PC-9 (cell line): ENCODE results near the gene FLT4. TPM values are rescaled to one million over a fixed set of nuclear protein-coding genes. Genes with fewer than 3 reads are reported as not detected.

Source experiments
- BruUV-seq: library from RNA; stranded (reverse); fragments of 400-500 nt; replicated peaks from 2 replicates; lab custom pipeline; 2021; lab: Mats Ljungman, UMichigan
- CTCF ChIA-PET: fragments of 300-600 bp; sonication (Branson Sonifier 250); formaldehyde crosslinking; loops from one replicate; lab custom pipeline; 2022; ENCODE audit warnings: antibody characterized with exemption; lab: Charles Lee
- POLR2A ChIA-PET: fragments of 300-600 bp; sonication (Branson Sonifier 250); formaldehyde crosslinking; loops from one replicate; lab custom pipeline; 2022; ENCODE audit warnings: antibody characterized with exemption; ENCODE audit not compliant: unreplicated experiment; lab: Charles Lee
- DNase-seq, 2 experiments: peaks; one replicate each; pipeline versions ENCODE4 v3.0.0 to v3.0.0-alpha.2; 2015 to 2022; ENCODE audit warnings: mixed read lengths in 1 of 2
- H2AFZ ChIP-seq: fragments of 200-600 bp; sonication (generic); 2 replicates; pipeline ENCODE4 v1.8.1; 2017; ENCODE audit warnings: antibody characterized with exemption
- H3F3A ChIP-seq: fragments of 200-600 bp; sonication (generic); 2 replicates; pipeline ENCODE4 v1.8.1; 2017; ENCODE audit warnings: antibody characterized with exemption, mild to moderate bottlenecking, low read depth; ENCODE audit not compliant: insufficient read depth
- H3K27ac ChIP-seq: fragments of 200-600 bp; sonication (generic); 2 replicates; pipeline ENCODE4 v1.6.1; 2016; ENCODE audit warnings: mixed run types
- H3K27me3 ChIP-seq: fragments of 200-600 bp; sonication (generic); 2 replicates; pipeline ENCODE4 v1.6.1; 2016; ENCODE audit warnings: low read depth, mixed run types; ENCODE audit not compliant: insufficient read depth
- H3K36me3 ChIP-seq: fragments of 200-600 bp; sonication (generic); 2 replicates; pipeline ENCODE4 v1.6.1; 2016; ENCODE audit warnings: low read depth, mixed run types
- H3K4me1 ChIP-seq: fragments of 200-600 bp; sonication (generic); replicated peaks from 2 replicates; pipeline ENCODE4 v1.6.1; 2016; ENCODE audit warnings: mixed run types; ENCODE audit not compliant: insufficient read depth
- H3K4me2 ChIP-seq: fragments of 200-600 bp; sonication (generic); 2 replicates; pipeline ENCODE4 v1.6.1; 2017; ENCODE audit warnings: mixed run types
- H3K4me3 ChIP-seq: fragments of 200-600 bp; sonication (generic); 2 replicates; pipeline ENCODE4 v1.6.1; 2016; ENCODE audit warnings: mixed run types
- H3K79me2 ChIP-seq: fragments of 200-600 bp; sonication (generic); 2 replicates; pipeline ENCODE4 v1.6.1; 2017; ENCODE audit warnings: low read depth, mixed run types
- H3K9me2 ChIP-seq: fragments of 200-600 bp; sonication (generic); 2 replicates; pipeline ENCODE4 v1.8.1; 2017; ENCODE audit warnings: mild to moderate bottlenecking; ENCODE audit not compliant: insufficient read depth
- H3K9me3 ChIP-seq: fragments of 200-600 bp; sonication (generic); 2 replicates; pipeline ENCODE4 v1.8.1; 2016; ENCODE audit warnings: low read depth; ENCODE audit not compliant: insufficient read depth
- H4K20me1 ChIP-seq: fragments of 200-600 bp; sonication (generic); 2 replicates; pipeline ENCODE4 v1.8.1; 2017; ENCODE audit not compliant: insufficient read depth
- CTCF ChIP-seq: fragments of 200-600 bp; sonication (generic); conservative IDR thresholded peaks from 2 replicates; pipeline ENCODE4 v1.6.1; 2017; ENCODE audit warnings: mixed run types, antibody characterized with exemption, mild to moderate bottlenecking, moderate library complexity
- EZH2 ChIP-seq: fragments of 200-600 bp; sonication (generic); IDR thresholded peaks from 2 replicates; pipeline ENCODE4 v1.8.0; 2017; ENCODE audit warnings: antibody characterized with exemption, low read depth
- intact Hi-C: fragments of 100-400 bp; cut with micrococcal nuclease; formaldehyde crosslinking; loops from one replicate; pipeline ENCODE4 v1.10.0; 2022; ENCODE audit not compliant: unreplicated experiment
- total RNA-seq: library from RNA; stranded (reverse); gene quantifications from 2 replicates; pipeline ENCODE4 v1.2.3, GENCODE V29; 2021

FLT4 gene
- total RNA-seq, 1 experiment from 2014 or later, result not detected

DNA sequence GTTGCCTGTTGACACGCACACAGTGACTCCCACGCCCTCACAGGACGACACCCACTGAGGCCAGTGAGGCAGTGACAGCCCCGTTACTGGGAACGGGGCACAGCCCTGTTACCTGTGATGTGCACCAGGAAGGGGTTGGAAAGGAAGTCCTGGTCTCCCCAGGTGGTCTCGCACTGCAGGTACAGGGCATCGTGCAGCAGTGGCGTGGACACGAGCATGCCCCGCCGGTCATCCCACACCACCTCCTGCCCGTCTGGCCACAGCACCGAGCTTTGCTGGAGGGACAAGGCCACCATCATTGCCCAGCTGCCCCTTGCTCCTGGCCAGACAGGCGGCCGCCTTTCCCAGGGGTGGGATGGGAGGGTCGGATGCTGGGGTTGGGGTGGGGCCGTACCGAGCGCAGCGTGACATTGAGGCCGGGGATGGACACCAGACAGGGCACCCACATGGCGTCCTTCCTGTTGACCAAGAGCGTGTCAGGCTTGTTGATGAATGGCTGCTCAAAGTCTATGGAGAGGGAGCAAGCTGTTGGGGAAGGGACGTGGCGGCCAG, 19.5 kb downstream of the FLT4 start:
- no peaks in the 10 kb centered on the region for H3K36me3 ChIP-seq
- CTCF ChIA-PET, result no interaction called here

DNA sequence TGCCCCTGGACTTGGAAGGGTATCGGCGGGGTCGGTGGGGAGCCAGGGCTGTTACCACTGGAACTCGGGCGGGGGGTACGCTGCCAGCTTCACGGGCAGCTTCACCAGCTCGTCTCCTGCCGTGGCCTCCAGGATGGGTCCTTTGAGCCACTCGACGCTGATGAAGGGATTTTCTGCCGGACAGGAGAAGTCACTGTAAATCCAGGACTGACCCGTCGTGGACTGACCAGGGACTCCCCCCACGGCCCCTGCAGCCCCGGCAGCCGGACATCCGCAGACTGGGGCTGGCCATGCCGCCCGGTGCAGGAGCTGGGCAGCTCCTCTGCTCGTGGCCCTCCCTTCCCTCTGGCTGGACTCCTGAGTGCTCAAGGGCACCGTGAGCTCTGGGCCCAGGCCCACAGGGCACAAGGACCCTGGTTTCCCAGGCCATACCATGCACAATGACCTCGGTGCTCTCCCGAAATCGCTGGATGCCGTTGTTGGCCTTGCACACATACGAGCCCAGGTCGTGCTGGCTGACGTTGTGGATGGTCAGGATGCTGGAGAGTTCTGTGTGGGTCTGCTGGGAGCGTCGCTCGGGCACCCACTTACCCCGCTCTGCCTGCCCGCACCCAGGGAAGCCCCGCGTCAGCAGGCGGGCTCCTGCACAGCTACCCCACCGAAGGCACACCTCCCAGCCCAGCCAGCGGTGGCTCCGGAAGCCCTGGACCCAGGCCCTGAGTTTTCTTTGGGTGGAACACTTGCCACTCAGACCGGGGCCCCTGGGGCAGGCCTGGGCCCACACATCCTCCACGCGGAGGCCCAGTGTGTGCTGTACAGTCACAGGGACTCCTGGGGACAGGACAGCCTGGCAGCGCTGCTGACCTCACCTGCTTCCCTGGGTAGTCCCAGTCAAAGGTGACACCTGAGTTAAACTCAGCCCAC, 20.3 kb downstream of the FLT4 start:
- no TSS peak for BruUV-seq
- Histone ChIP-seq H3F3A (no peaks in the 10 kb centered on the region), H3K4me3 (no peak overlapping the region), H3K9me2 (no peaks in the 10 kb centered on the region), H4K20me1 (no peaks in the 10 kb centered on the region), H2AFZ (no peak overlapping the region), H3K4me1 (no peaks in the 10 kb centered on the region), H3K4me2 (no peak overlapping the region), H3K27ac (no peak overlapping the region), H3K36me3 (no peaks in the 10 kb centered on the region), H3K9me3 (no peaks in the 10 kb centered on the region), H3K27me3 (peaks cover 81% of the 10 kb centered on the region), H3K79me2 (no peaks in the 10 kb centered on the region)
- CTCF ChIA-PET, result no interaction called here
- DNase-seq, result no peak
- TF ChIP-seq CTCF (no peak), EZH2 (no peak)
- intact Hi-C loops, result no loop called here
- POLR2A ChIA-PET, result no interaction called here

More for the DNA sequence above, 19.5 kb downstream of the FLT4 start:
- H3K9me2 ChIP-seq, result no peaks in the 10 kb centered on the region
- H3K4me3 ChIP-seq, result no peak overlapping the region
- H3K79me2 ChIP-seq, result no peaks in the 10 kb centered on the region
- POLR2A ChIA-PET, result no interaction called here
- H3K27ac ChIP-seq, result no peak overlapping the region
- H4K20me1 ChIP-seq, result no peaks in the 10 kb centered on the region
- no peaks in the 10 kb centered on the region for H3F3A ChIP-seq
- no peak overlapping the region for H3K4me2 ChIP-seq
- no TSS peak for BruUV-seq
- H2AFZ ChIP-seq, result no peak overlapping the region
- H3K27me3 ChIP-seq, result peaks cover 75% of the 10 kb centered on the region
- TF ChIP-seq CTCF (no peak), EZH2 (no peak)
- no peaks in the 10 kb centered on the region for H3K9me3 ChIP-seq
- DNase-seq, result no peak
- no peaks in the 10 kb centered on the region for H3K4me1 ChIP-seq
- intact Hi-C loops, result no loop called here

GRCh38 chr5:180628211-180628610, 21.2 kb downstream of the FLT4 start:
- H3K36me3 ChIP-seq, result no peaks in the 10 kb centered on the region
- no peak overlapping the region for H3K4me3 ChIP-seq
- ChIA-PET POLR2A (no interaction called here), CTCF (no interaction called here)
- H3K27me3 ChIP-seq, result peaks cover 72% of the 10 kb centered on the region
- no peaks in the 10 kb centered on the region for H3K79me2 ChIP-seq
- no peak for TF ChIP-seq CTCF
- no peak for TF ChIP-seq EZH2
- H3K9me3 ChIP-seq, result no peaks in the 10 kb centered on the region
- no peak overlapping the region for H3K27ac ChIP-seq
- DNase-seq, result no peak
- no peaks in the 10 kb centered on the region for H3K4me1 ChIP-seq
- no peak overlapping the region for H3K4me2 ChIP-seq
- no peak overlapping the region for H2AFZ ChIP-seq
- H3F3A ChIP-seq, result no peaks in the 10 kb centered on the region
- BruUV-seq, result no TSS peak
- no peaks in the 10 kb centered on the region for H4K20me1 ChIP-seq
- H3K9me2 ChIP-seq, result no peaks in the 10 kb centered on the region
- intact Hi-C loops, result no loop called here
